Prostate gland (tissue), 2 donors: ENCODE data around the gene UTP20. TPM values are rescaled to one million over a fixed set of nuclear protein-coding genes. Genes with fewer than 3 reads are reported as not detected.

ENCODE experiments used
- DNase-seq: peaks from one replicate; pipeline ENCODE4 v3.0.0-alpha.2; 2019; ENCODE audit warnings: low spot score
- H3K27ac ChIP-seq, 2 donors: fragments of 200-600 bp; sonication (generic); 2 replicates each; pipeline ENCODE4 v1.5.1; 2017 to 2019
- H3K27me3 ChIP-seq: fragments of 200-600 bp; sonication (generic); replicated peaks from 2 replicates; pipeline ENCODE4 v1.5.1; 2019; ENCODE audit not compliant: insufficient read depth
- H3K36me3 ChIP-seq, 2 donors: fragments of 200-600 bp; sonication (generic); 1 replicate in 1 of 2; 2 replicates in 1 of 2; pipeline versions ENCODE4 v1.5.1 to v1.8.1; 2017 to 2019
- H3K4me1 ChIP-seq: fragments of 200-600 bp; sonication (generic); replicated peaks from 2 replicates; pipeline ENCODE4 v1.5.1; 2019
- H3K4me3 ChIP-seq, 2 donors: fragments of 200-600 bp; sonication (generic); 2 replicates each; pipeline ENCODE4 v1.5.1; 2017 to 2019
- H3K9me3 ChIP-seq: fragments of 200-600 bp; sonication (generic); 2 replicates; pipeline ENCODE4 v1.5.1; 2017
- POLR2A ChIP-seq: fragments of 450-650 bp; IDR thresholded peaks from one replicate; pipeline ENCODE4 v1.6.1; 2016; ENCODE audit warnings: antibody characterized with exemption, mild to moderate bottlenecking
- POLR2AphosphoS5 ChIP-seq: sonication (generic); formaldehyde crosslinking; IDR thresholded peaks from one replicate; pipeline ENCODE4 v1.6.1; 2017; ENCODE audit warnings: antibody characterized with exemption
- whole genome bisulfite sequencing: methylation state at CpG from one replicate; pipeline ENCODE4 v1.1.5; 2018; 5-methylcytosine and 5-hydroxymethylcytosine counted together
- intact Hi-C: fragments of 100-400 bp; cut with DNase I; formaldehyde crosslinking; loops from one replicate; pipeline ENCODE4 v1.14.2; 2022
- total RNA-seq, 2 donors: library from RNA; depleted of rRNA; stranded (reverse); fragments of >200 nt; gene quantifications; one replicate each; pipeline ENCODE4 v1.1.0, GENCODE V29; 2016
- TF ChIP-seq, protein P1 (sequence below), 4 experiments: fragments of 200-600 bp in 2 of 4; fragments of 450-650 bp in 2 of 4; sonication (generic) in 2 of 4; IDR thresholded peaks; 1 replicate in 3 of 4; 2 replicates in 1 of 4; pipeline ENCODE4 v1.5.1; 2016 to 2019; ENCODE audit warnings: antibody characterized with exemption in 4 of 4, mild to moderate bottlenecking in 2 of 4, moderate library complexity in 2 of 4

UTP20 gene
- total RNA-seq, 2 donors from 2014 or later, result 13.6 to 26.6 TPM

DNA sequence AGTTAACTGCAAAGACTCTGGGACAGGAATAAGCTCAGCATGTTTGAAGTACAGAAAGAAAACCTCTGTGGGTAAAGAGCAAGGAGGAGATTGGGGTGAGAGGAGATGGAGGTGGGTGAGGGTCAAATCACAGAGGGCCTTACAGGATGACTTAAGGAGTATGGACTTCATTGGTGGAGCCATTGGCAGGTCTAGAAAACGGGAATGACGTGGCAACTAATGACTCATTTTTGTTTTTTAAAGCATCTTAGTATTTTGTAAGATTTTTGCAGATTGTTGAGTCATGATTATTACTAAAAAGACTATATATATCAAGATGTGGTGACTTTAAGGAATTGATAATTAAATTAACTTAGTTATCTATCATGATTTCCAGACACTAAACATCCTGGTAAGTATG is 18.5 kb downstream of the UTP20 start:
- H3K27me3 ChIP-seq, result no peaks in the 10 kb centered on the region
- H3K36me3 ChIP-seq, result no peaks in the 10 kb centered on the region
- no peaks in the 10 kb centered on the region for H3K9me3 ChIP-seq
- no peak overlapping the region for H3K27ac ChIP-seq
- WGBS, result 90% methylated on average over 2 of the region's 2 CpGs
- DNase-seq, result no peak
- intact Hi-C loops, result no loop called here
- H3K4me3 ChIP-seq, result no peak overlapping the region
- H3K4me1 ChIP-seq, result no peaks in the 10 kb centered on the region
- TF ChIP-seq POLR2AphosphoS5 (no peak), POLR2A (no peak)
- TF ChIP-seq, protein P1, sequence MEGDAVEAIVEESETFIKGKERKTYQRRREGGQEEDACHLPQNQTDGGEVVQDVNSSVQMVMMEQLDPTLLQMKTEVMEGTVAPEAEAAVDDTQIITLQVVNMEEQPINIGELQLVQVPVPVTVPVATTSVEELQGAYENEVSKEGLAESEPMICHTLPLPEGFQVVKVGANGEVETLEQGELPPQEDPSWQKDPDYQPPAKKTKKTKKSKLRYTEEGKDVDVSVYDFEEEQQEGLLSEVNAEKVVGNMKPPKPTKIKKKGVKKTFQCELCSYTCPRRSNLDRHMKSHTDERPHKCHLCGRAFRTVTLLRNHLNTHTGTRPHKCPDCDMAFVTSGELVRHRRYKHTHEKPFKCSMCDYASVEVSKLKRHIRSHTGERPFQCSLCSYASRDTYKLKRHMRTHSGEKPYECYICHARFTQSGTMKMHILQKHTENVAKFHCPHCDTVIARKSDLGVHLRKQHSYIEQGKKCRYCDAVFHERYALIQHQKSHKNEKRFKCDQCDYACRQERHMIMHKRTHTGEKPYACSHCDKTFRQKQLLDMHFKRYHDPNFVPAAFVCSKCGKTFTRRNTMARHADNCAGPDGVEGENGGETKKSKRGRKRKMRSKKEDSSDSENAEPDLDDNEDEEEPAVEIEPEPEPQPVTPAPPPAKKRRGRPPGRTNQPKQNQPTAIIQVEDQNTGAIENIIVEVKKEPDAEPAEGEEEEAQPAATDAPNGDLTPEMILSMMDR (IDR thresholded peaks at IDR 0.05), result no peak

DNA sequence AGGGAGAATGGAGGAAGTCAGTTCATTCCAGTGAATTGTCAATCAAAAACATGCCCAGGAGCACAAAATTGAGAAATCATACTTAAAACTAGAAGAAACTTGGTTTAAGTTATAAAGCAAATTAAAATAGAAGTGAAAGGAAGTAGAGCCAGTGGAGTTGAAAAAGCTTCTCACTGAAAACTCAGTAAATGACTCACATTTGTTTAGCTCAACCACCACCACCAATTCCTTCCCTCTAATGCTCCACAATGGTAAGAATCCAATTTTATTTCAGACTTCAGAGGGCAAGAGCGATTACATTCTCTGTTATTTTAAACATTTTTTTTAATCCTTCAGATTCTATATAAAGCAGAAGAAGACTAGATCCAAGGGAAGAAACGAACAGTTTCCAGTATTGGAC is 19.4 kb downstream of the UTP20 start:
- 95% methylated on average over 2 of the region's 2 CpGs for WGBS
- no peaks in the 10 kb centered on the region for H3K9me3 ChIP-seq
- H3K4me3 ChIP-seq, result no peak overlapping the region
- H3K27me3 ChIP-seq, result no peaks in the 10 kb centered on the region
- intact Hi-C loops, result no loop called here
- H3K4me1 ChIP-seq, result no peaks in the 10 kb centered on the region
- no peak overlapping the region for H3K27ac ChIP-seq
- H3K36me3 ChIP-seq, result no peaks in the 10 kb centered on the region
- DNase-seq, result no peak
- TF ChIP-seq, protein P1 (IDR thresholded peaks at IDR 0.05), result no peak
- TF ChIP-seq POLR2A, result no peak
- no peak for TF ChIP-seq POLR2AphosphoS5

DNA sequence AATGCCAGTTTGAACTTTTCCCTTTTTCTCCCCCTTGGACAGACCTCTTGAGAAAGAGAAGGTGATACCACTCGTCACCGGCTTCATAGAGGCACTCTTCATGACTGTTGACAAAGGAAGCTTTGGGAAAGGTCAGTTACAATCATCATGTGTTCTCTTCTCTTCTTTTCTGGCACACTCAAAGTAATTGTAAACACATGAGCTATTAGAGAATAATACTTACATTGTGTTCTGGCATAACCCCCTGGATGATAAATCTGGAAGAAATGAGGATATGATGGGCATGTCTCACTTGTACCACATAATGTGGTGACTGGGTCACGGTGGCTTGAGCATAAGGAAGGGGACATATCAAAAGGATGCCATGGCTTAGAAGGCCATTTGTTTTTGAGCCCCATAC is 20.0 kb downstream of the UTP20 start:
- H3K9me3 ChIP-seq, result no peaks in the 10 kb centered on the region
- 68% methylated on average over 3 of the region's 3 CpGs for WGBS
- no peak for TF ChIP-seq POLR2A
- TF ChIP-seq POLR2AphosphoS5, result no peak
- TF ChIP-seq, protein P1 (IDR thresholded peaks at IDR 0.05), result no peak
- no peaks in the 10 kb centered on the region for H3K36me3 ChIP-seq
- no peak for DNase-seq
- H3K27me3 ChIP-seq, result no peaks in the 10 kb centered on the region
- H3K4me1 ChIP-seq, result no peaks in the 10 kb centered on the region
- no peak overlapping the region for H3K4me3 ChIP-seq
- no peak overlapping the region for H3K27ac ChIP-seq
- intact Hi-C loops, result no loop called here

GRCh38 chr12:101302741-101303140 is 22.8 kb downstream of the UTP20 start:
- H3K4me3 ChIP-seq, result no peak overlapping the region
- no peaks in the 10 kb centered on the region for H3K27me3 ChIP-seq
- H3K36me3 ChIP-seq, result no peaks in the 10 kb centered on the region
- intact Hi-C loops, result no loop called here
- TF ChIP-seq POLR2A, result no peak
- no peaks in the 10 kb centered on the region for H3K4me1 ChIP-seq
- no peak for DNase-seq
- 44% methylated on average over 4 of the region's 4 CpGs for WGBS
- no peak overlapping the region for H3K27ac ChIP-seq
- H3K9me3 ChIP-seq, result no peaks in the 10 kb centered on the region

- Histone ChIP-seq H3K4me1 (no peaks in the 10 kb centered on the region), H3K4me3 (no peak overlapping the region), H3K27me3 (no peaks in the 10 kb centered on the region), H3K27ac (no peak overlapping the region), H3K9me3 (no peaks in the 10 kb centered on the region), H3K36me3 (no peaks in the 10 kb centered on the region)
- intact Hi-C loops, result no loop called here
- no peak for DNase-seq
- 95% methylated on average over 2 of the region's 2 CpGs for WGBS
- TF ChIP-seq POLR2A, result no peak
- no peak for TF ChIP-seq POLR2AphosphoS5
- TF ChIP-seq, protein P1 (IDR thresholded peaks at IDR 0.05), result no peak
Measured at GRCh38 chr12:101305226-101305779, 25.4 kb downstream of the UTP20 start.
